Heart left ventricle (tissue), 13 donors: Measurements from ENCODE around the gene DAB2IP.

Source experiments
- POLR2A ChIP-seq, 2 donors: fragments of 450-650 bp; IDR thresholded peaks; one replicate each; pipeline ENCODE4 v1.6.1; 2017; ENCODE audit warnings: antibody characterized with exemption in 2 of 2, mild to moderate bottlenecking in 2 of 2, moderate library complexity in 2 of 2
- TF ChIP-seq, protein P1 (sequence below), 12 donors: fragments of 200-600 bp; sonication (generic) in 4 of 12; IDR thresholded peaks; one replicate each; pipeline versions ENCODE4 v1.5.0 to v1.8.0; 2018 to 2022; ENCODE audit warnings: antibody characterized with exemption in 12 of 12, mild to moderate bottlenecking in 5 of 12
- donor health status: ischemic (EF 13 %, LVEDD 7.1; RV severe dilation, severe dysfunction).
- donor health status: DM: no; HTN: yes; CAD: no.
- donor health status: DM: no; HTN: no; CAD: no.
- donor health status: ischemic (EF 25% LVEDD 6.9; RV normal size, moderate dysfunction).
- donor health status: ischemic (EF 25% LVEDD 5.7; RV mildly dilated, moderate dysfunction).
- donor health status: ischemic (EF 35%, LVEDD 5.7; RV mildly dilated, moderate dysfunction).
- donor health status: nonischemic (EF 11% LVEDD 7.7; RV severe dilation, severe dysfunction).
- donor health status: DM: yes; HTN: yes; CAD: no.
- donor health status: PGD.
- donor health status: ischemic (EF 29% LVEDD 5.4; RV normal size, mild dysfunction).
- donor health status: nonischemic (EF 23%, LVEDD 6.1; RV moderate dilation, normal function).

DNA sequence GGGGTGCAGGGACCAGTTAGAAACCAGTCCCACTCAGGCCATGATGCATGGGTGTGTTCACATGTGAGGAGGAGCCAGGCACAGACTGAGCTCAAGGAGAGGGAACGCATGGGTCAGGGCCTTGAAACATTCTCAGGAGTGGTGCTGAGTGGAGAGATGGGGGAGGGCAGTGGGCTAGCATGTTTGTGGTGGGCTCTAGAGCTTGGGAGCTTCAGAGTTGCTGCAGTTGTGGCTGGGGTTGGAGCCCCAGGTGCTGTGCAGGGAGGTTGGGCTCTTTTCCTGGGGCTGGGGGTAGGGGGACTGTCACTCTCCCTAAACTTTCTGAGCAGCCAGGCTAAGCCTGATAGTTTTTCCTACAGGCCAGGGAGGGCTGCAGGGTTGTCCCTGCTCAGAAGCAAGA lies 95.4 kb downstream of the DAB2IP start:
- TF ChIP-seq, protein P1, sequence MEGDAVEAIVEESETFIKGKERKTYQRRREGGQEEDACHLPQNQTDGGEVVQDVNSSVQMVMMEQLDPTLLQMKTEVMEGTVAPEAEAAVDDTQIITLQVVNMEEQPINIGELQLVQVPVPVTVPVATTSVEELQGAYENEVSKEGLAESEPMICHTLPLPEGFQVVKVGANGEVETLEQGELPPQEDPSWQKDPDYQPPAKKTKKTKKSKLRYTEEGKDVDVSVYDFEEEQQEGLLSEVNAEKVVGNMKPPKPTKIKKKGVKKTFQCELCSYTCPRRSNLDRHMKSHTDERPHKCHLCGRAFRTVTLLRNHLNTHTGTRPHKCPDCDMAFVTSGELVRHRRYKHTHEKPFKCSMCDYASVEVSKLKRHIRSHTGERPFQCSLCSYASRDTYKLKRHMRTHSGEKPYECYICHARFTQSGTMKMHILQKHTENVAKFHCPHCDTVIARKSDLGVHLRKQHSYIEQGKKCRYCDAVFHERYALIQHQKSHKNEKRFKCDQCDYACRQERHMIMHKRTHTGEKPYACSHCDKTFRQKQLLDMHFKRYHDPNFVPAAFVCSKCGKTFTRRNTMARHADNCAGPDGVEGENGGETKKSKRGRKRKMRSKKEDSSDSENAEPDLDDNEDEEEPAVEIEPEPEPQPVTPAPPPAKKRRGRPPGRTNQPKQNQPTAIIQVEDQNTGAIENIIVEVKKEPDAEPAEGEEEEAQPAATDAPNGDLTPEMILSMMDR (IDR thresholded peaks at IDR 0.05): no peak
- TF ChIP-seq POLR2A (IDR thresholded peaks at IDR 0.05): no peak
